Gastrocnemius medialis (tissue), 4 donors: ENCODE results near the gene ELK3.

Source experiments
- CTCF ChIP-seq, 5 experiments: fragments of 450-650 bp in 3 of 5; fragments of 200-600 bp in 2 of 5; sonication (generic) in 2 of 5; IDR thresholded peaks in 4 of 5; conservative IDR thresholded peaks in 1 of 5; 1 replicate in 4 of 5; 2 replicates in 1 of 5; pipeline ENCODE4 v1.5.1; 2016 to 2019; ENCODE audit warnings: antibody characterized with exemption in 5 of 5, mild to moderate bottlenecking in 3 of 5, moderate library complexity in 3 of 5
- POLR2A ChIP-seq, 2 donors: fragments of 450-650 bp; IDR thresholded peaks; one replicate each; pipeline ENCODE4 v1.6.1; 2017; ENCODE audit warnings: antibody characterized with exemption in 2 of 2, mild to moderate bottlenecking in 2 of 2, moderate library complexity in 2 of 2

DNA sequence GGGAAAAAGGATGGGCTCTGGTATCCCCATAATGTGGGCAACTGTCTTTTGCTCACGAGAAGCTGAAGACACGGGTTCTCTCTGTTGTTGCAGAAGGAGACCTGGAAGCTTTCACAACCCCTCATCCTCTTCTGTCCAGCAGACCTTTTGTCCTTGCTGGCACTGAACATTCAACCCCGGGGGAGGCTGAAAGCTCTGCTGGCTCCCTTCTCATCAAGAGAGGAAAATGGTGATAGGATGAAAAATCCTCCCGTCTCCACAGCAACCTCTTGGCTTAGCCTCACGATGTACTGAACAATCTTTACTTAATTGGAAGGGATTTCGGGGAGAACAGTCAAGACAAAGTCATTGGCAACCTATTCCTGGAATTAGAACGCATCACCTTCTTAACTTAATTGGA, 39.0 kb downstream of the ELK3 start:
- TF ChIP-seq POLR2A (IDR thresholded peaks at IDR 0.05) (no peak), CTCF (IDR thresholded peaks at IDR 0.05 in 4 of 5, conservative IDR thresholded peaks at IDR 0.05 in 1 of 5) (no peak)
